Smooth muscle cell (in vitro differentiated cells): ENCODE results near the gene PRSS35. TPM values are rescaled to one million over a fixed set of nuclear protein-coding genes. Genes with fewer than 3 reads are reported as not detected.

Source experiments
- DNase-seq: peaks from one replicate; lab custom pipeline; 2025; ENCODE audit not compliant: unreplicated experiment; lab: John Stamatoyannopoulos, UW
- H2AFZ ChIP-seq: fragments of 200-600 bp; sonication (generic); 2 replicates; pipeline ENCODE4 v1.6.0; 2016; ENCODE audit warnings: antibody characterized with exemption, low read depth, mild to moderate bottlenecking
- H3F3A ChIP-seq: fragments of 200-600 bp; sonication (generic); 2 replicates; pipeline ENCODE4 v1.6.0; 2017; ENCODE audit warnings: antibody characterized with exemption, low read depth
- H3K27ac ChIP-seq: fragments of 200-600 bp; sonication (generic); 2 replicates; pipeline ENCODE4 v1.5.1; 2016; ENCODE audit warnings: low read depth, mild to moderate bottlenecking
- H3K27me3 ChIP-seq: fragments of 200-600 bp; sonication (generic); 2 replicates; pipeline ENCODE4 v1.6.1; 2016; ENCODE audit warnings: low read depth, mild to moderate bottlenecking
- H3K36me3 ChIP-seq: fragments of 200-600 bp; sonication (generic); 2 replicates; pipeline ENCODE4 v1.5.1; 2016; ENCODE audit warnings: low read depth
- H3K4me1 ChIP-seq: fragments of 200-600 bp; sonication (generic); 2 replicates; pipeline ENCODE4 v1.5.1; 2016; ENCODE audit warnings: low read depth
- H3K4me2 ChIP-seq: fragments of 200-600 bp; sonication (generic); 2 replicates; pipeline ENCODE4 v1.6.0; 2016; ENCODE audit warnings: mild to moderate bottlenecking
- H3K4me3 ChIP-seq: fragments of 200-600 bp; sonication (generic); 2 replicates; pipeline ENCODE4 v1.5.1; 2016; ENCODE audit warnings: mild to moderate bottlenecking
- H3K79me2 ChIP-seq: fragments of 200-600 bp; sonication (generic); 2 replicates; pipeline ENCODE4 v1.6.0; 2016; ENCODE audit warnings: low read depth, mild to moderate bottlenecking
- H3K9ac ChIP-seq: fragments of 200-600 bp; sonication (generic); 2 replicates; pipeline ENCODE4 v1.6.0; 2016; ENCODE audit warnings: low read depth
- H3K9me3 ChIP-seq: fragments of 200-600 bp; sonication (generic); replicated peaks from 2 replicates; pipeline ENCODE4 v1.5.1; 2016; ENCODE audit warnings: low read depth
- H4K20me1 ChIP-seq: fragments of 200-600 bp; sonication (generic); 2 replicates; pipeline ENCODE4 v1.6.0; 2016; ENCODE audit warnings: low read depth
- CTCF ChIP-seq: fragments of 200-600 bp; sonication (generic); IDR thresholded peaks from 2 replicates; pipeline ENCODE4 v1.5.1; 2017; ENCODE audit warnings: borderline replicate concordance, mild to moderate bottlenecking, antibody characterized with exemption; ENCODE audit not compliant: insufficient read depth, poor library complexity, severe bottlenecking
- WGBS: methylation state at CpG from one replicate; pipeline ENCODE4 v1.1.7; 2016; ENCODE audit warnings: low lambda C conversion rate; 5-methylcytosine and 5-hydroxymethylcytosine counted together
- polyA plus RNA-seq: library from polyadenylated mRNA; unstranded; fragments of >200 nt; fragmentation: Nextera tagmentation; extraction: Ambion mirVana; gene quantifications from 2 replicates; pipeline ENCODE4 v1.2.1, GENCODE V29; 2016
- total RNA-seq: library from RNA; depleted of rRNA; stranded (reverse); fragments of >200 nt; gene quantifications from 2 replicates; pipeline ENCODE4 v1.2.3, GENCODE V29; 2014

Gene PRSS35
- 52.9 and 85.9 TPM in 2 replicates for total RNA-seq
- 50.7 and 61.7 TPM in 2 replicates for polyA plus RNA-seq

GRCh38 chr6:83511901-83512681 lies at the start of gene PRSS35:
Gene PRSS35 (plus strand): TSS chr6:83512534. CDS start chr6:83523442, 10,908 bp downstream.
- Histone ChIP-seq H2AFZ (peak within 1 kb of the TSS; percentile 81), H3K79me2 (no peaks in the 10 kb centered on the region), H3K4me1 (peaks cover 11% of the 10 kb centered on the region), H4K20me1 (no peaks in the 10 kb centered on the region), H3K36me3 (no peaks in the 10 kb centered on the region), H3K9ac (peak within 1 kb of the TSS; percentile 15), H3K4me3 (peak within 1 kb of the TSS; percentile 62), H3K9me3 (no peaks in the 10 kb centered on the region), H3F3A (peaks cover 20% of the 10 kb centered on the region), H3K4me2 (peak within 1 kb of the TSS; percentile 94), H3K27me3 (no peaks in the 10 kb centered on the region), H3K27ac (peak within 1 kb of the TSS; percentile 57)
- peak; percentile 40 for DNase-seq
- peak; percentile 74 for TF ChIP-seq CTCF
- WGBS: under 1% methylated on average over 21 of the region's 38 CpGs

GRCh38 chr6:83463886-83464285 lies 48.4 kb upstream of the PRSS35 start:
- H3K4me3 ChIP-seq: no peak overlapping the region
- H3K27me3 ChIP-seq: no peaks in the 10 kb centered on the region
- peak overlapping the region; percentile 89 for H3K27ac ChIP-seq
- peak overlapping the region; percentile 42 for H3K4me2 ChIP-seq
- peaks cover 11% of the 10 kb centered on the region for H3F3A ChIP-seq
- H2AFZ ChIP-seq: peak overlapping the region; percentile 59
- WGBS: 25% methylated on average over 2 of the region's 2 CpGs
- H3K79me2 ChIP-seq: no peaks in the 10 kb centered on the region
- H3K9ac ChIP-seq: peak overlapping the region; percentile 37
- no peaks in the 10 kb centered on the region for H3K36me3 ChIP-seq
- DNase-seq: no peak
- peaks cover 22% of the 10 kb centered on the region for H3K4me1 ChIP-seq
- H4K20me1 ChIP-seq: no peaks in the 10 kb centered on the region
- H3K9me3 ChIP-seq: no peaks in the 10 kb centered on the region
- TF ChIP-seq CTCF: no peak

DNA sequence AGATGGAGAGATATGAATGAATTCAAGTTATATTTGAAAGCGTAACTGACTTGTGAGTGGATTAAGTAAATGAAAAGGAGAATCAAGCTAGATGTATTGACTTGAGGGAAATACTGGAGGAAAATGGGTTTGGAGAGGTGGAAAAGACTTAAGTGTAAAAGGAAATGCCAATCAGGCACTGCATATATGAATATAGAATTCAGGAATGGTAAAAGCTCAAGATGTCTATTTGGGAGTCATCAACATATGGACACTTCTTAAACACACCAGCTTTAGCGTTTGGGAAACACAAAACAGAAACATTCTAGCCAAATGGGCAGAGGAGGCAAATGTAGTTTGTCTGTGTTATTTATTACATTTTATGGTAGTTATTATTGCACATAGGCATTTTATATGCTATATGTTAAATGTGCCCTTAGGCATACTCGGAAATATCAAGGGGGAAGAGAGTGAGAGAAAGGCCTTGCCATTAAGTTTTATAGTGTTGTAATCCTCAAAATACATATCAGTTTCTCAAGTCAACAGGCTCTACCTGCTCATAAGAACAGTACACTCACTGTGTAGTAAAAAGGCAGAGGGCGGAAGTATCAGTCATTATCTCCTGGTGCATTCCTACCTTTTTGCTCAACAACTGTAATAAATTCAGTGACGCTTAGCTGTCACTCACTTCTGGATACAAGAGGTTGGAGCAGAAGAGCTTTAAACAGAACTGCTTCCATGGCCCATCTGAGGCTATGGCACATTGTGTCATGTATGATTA lies 47.8 kb upstream of the PRSS35 start:
- no peaks in the 10 kb centered on the region for H3K9me3 ChIP-seq
- DNase-seq: no peak
- peak overlapping the region; percentile 37 for H3K9ac ChIP-seq
- no peaks in the 10 kb centered on the region for H3K27me3 ChIP-seq
- no peaks in the 10 kb centered on the region for H3K36me3 ChIP-seq
- no peaks in the 10 kb centered on the region for H3K79me2 ChIP-seq
- H2AFZ ChIP-seq: peak overlapping the region; percentile 59
- H3K4me3 ChIP-seq: no peak overlapping the region
- WGBS: 74% methylated on average over 5 of the region's 5 CpGs
- H3K4me1 ChIP-seq: peaks cover 22% of the 10 kb centered on the region
- peak overlapping the region; percentile 42 for H3K4me2 ChIP-seq
- peak overlapping the region; percentile 89 for H3K27ac ChIP-seq
- TF ChIP-seq CTCF: no peak
- peaks cover 11% of the 10 kb centered on the region for H3F3A ChIP-seq
- no peaks in the 10 kb centered on the region for H4K20me1 ChIP-seq
